ENCODE data around the gene C19orf73. TPM values are rescaled to one million over a fixed set of nuclear protein-coding genes. Genes with fewer than 3 reads are reported as not detected.

C19orf73 gene
- total RNA-seq, 2 donors from 2014 or later: 3.1 to 5.9 TPM

GRCh38 chr19:49102303-49102702 lies 16.6 kb downstream of the C19orf73 start:
- Histone ChIP-seq H3K4me1 (peaks cover 0 to 12% of the 10 kb centered on the region in 2 donors), H3K4me3 (no peak overlapping the region), H3K27ac (no peak overlapping the region), H3K36me3 (peaks cover 96% of the 10 kb centered on the region), H3K27me3 (no peaks in the 10 kb centered on the region), H3K9me3 (no peaks in the 10 kb centered on the region)
- DNase-seq (ENCODE audit: low spot score): no peak
- TF ChIP-seq, protein P1, sequence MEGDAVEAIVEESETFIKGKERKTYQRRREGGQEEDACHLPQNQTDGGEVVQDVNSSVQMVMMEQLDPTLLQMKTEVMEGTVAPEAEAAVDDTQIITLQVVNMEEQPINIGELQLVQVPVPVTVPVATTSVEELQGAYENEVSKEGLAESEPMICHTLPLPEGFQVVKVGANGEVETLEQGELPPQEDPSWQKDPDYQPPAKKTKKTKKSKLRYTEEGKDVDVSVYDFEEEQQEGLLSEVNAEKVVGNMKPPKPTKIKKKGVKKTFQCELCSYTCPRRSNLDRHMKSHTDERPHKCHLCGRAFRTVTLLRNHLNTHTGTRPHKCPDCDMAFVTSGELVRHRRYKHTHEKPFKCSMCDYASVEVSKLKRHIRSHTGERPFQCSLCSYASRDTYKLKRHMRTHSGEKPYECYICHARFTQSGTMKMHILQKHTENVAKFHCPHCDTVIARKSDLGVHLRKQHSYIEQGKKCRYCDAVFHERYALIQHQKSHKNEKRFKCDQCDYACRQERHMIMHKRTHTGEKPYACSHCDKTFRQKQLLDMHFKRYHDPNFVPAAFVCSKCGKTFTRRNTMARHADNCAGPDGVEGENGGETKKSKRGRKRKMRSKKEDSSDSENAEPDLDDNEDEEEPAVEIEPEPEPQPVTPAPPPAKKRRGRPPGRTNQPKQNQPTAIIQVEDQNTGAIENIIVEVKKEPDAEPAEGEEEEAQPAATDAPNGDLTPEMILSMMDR (IDR thresholded peaks at IDR 0.05): no peak

DNA sequence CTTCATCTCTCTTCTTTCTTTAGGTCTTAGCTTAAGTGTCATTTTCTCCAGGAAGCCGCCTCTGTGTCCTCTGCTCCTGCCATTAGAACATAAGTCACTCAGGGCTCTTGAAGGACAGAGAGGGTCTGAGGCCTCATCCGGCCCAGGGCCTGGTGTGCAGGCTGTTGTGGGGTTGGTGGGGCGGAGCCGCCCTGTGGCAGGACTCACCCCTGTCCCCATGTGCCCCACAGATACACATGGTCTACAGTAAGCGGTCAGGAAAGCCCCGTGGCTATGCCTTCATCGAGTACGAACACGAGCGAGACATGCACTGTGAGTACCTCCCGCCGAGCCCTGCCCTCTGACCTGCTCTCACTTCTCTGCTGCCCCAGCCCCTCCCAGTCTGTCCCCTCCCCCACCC lies 17.8 kb downstream of the C19orf73 start:
- TF ChIP-seq, protein P1 (IDR thresholded peaks at IDR 0.05): no peak
- H3K27me3 ChIP-seq: no peaks in the 10 kb centered on the region
- no peaks in the 10 kb centered on the region for H3K9me3 ChIP-seq
- peaks cover 96% of the 10 kb centered on the region for H3K36me3 ChIP-seq
- no peak overlapping the region for H3K27ac ChIP-seq
- no peak overlapping the region for H3K4me3 ChIP-seq
- peaks cover 0 to 12% of the 10 kb centered on the region in 2 donors for H3K4me1 ChIP-seq
- no peak for DNase-seq (ENCODE audit: low spot score)

DNA sequence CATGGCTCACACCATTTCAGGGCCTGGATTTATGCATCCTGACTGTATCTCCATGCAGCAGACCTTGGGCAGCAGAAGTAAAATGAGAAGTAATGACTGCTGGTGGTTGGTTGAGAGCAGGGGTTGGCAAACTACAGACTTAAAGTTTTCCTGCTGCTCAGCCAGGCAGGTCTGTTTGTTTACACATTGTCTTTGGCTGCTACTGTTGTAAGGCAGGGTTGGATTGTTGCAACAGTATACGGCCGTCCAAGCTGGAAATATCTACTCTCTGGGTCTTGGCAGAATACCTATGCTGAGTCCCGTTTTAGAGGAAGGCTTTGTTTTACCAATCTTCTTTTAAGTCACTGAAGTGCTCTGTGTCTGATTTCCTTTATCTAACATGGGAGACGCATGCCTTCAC lies 20.1 kb downstream of the C19orf73 start:
- DNase-seq (ENCODE audit: low spot score): no peak
- Histone ChIP-seq H3K36me3 (peaks cover 81% of the 10 kb centered on the region), H3K4me1 (peaks cover 0 to 30% of the 10 kb centered on the region in 2 donors), H3K9me3 (no peaks in the 10 kb centered on the region), H3K27me3 (no peaks in the 10 kb centered on the region), H3K27ac (no peak overlapping the region), H3K4me3 (no peak overlapping the region)
- TF ChIP-seq, protein P1 (IDR thresholded peaks at IDR 0.05): no peak

- H3K36me3 ChIP-seq: peaks cover 81% of the 10 kb centered on the region
- H3K27me3 ChIP-seq: no peaks in the 10 kb centered on the region
- no peak overlapping the region for H3K4me3 ChIP-seq
- TF ChIP-seq, protein P1 (IDR thresholded peaks at IDR 0.05): peak; percentile 98 to 99
- peak overlapping the region in 1 of 2 donors; percentile 42 for H3K27ac ChIP-seq
- peaks cover 0 to 30% of the 10 kb centered on the region in 2 donors for H3K4me1 ChIP-seq
- H3K9me3 ChIP-seq: no peaks in the 10 kb centered on the region
- peak; percentile 66 for DNase-seq (ENCODE audit: low spot score)
Measured at GRCh38 chr19:49097453-49098288, 21.3 kb downstream of the C19orf73 start.

DNA sequence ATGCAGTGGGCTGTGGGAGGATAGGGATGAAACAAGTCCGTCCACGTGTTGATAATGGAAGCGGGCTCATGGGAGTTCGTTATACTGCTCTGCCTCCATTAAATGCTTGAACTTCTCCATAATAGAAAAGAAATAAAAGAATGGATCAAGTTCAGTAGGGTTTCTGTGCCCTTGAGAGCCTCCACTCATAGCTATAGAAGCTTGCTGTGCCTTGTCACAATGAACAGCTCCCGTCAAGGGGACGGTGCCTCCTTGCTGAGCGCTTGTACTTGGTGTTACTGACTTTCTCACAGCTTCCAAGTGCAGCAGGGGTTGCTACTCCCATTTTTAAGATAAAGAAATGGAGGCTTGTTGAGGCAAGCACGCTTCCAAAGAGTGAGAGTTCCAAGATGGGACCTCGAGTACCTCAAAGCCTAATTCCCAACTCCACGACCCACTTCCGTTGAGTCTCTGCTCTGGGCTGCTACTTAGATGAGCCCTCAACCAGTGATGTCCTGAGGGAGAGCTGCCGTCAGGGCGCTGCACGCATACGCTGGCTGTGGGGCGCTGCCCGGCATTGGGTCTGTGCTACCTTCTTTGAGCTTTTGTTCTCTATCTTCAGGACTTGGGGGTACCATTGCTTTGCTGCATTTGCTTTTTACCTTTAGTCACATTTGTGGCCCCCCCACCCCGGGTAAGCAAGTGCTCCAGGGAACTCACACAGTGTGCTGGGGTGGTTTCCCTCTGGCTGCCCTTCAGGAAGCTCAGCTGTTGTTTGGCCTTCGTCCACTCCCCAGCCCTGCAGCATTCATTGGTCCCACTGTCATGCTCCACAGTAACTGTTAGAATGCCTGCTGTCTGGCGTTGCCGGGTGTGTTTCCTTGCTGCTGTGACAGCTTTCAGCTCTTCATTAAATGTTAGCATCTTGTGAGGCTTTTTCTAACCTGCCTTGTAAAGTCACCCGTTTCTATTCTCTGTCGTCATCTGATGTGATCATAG lies 24.1 kb downstream of the C19orf73 start:
- Histone ChIP-seq H3K4me1 (peaks cover 0 to 30% of the 10 kb centered on the region in 2 donors), H3K27ac (peak overlapping the region; percentile 23 to 47), H3K27me3 (no peaks in the 10 kb centered on the region), H3K4me3 (no peak overlapping the region), H3K9me3 (no peaks in the 10 kb centered on the region), H3K36me3 (peaks cover 83% of the 10 kb centered on the region)
- DNase-seq (ENCODE audit: low spot score): peak; percentile 62
- TF ChIP-seq, protein P1 (IDR thresholded peaks at IDR 0.05): no peak

Data from right atrium auricular region (tissue), 2 donors.